ENCODE measurements around the gene KCNAB1.
"Not testable (repeated sequence)": the region's sequence is repeated elsewhere in the genome, so short reads cannot be mapped to it uniquely, and the experiment has no call there.

KCNAB1 gene

DNA sequence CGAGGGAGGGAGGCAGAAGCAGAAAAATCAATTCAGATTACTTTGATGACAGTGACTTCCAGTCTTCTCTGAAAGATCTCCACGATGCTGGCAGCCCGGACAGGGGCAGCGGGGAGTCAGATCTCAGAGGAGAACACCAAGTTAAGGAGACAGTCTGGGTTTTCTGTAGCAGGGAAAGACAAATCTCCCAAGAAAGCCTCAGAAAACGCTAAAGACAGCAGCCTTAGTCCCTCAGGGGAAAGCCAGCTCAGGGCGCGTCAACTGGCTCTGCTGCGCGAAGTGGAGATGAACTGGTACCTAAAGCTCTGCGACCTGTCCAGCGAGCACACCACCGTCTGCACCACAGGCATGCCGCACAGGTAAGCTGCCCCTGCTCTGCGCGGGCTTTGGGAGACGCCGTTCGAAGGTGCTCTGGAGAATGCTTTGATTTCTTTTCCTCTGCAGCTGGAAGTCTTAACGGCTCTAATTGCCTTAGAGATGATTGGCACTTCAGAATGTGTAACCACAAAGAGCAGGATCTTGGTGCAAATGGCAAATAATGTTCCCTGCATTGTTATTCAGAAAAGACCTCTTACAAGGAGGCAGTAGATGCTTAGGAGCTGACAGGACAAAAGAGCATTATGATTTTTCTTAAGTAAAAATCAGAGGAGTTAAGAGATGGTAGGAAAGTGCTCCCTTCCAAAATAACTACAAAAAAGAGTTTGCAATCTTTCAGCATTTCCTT is at the start of gene KCNAB1:
KCNAB1 (plus strand) TSS at position 51 of the 724 bp plus-strand sequence.
- no peak for DNase-seq (ENCODE audit: low read depth in 2 of 2)

DNA sequence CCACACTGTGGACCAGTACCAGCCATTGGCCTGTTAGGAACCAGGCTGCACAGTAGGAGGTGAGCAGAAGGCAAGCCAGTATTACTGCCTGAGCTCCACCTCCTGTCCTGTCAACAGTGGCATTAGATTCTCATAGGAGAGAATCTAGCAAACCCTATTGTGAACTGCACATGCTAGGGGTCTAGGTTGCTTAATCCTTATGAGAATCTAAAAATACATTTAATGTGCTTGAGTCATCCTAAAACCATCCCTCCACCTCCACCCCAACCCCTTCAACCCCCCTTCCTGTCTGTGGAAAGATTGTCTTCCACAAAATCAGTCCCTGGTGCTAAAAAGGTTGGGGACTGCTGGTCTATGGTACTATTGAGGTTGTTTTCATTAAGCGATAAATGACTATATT is 49.3 kb upstream of the KCNAB1 start:
- no peak for DNase-seq (ENCODE audit: low read depth in 2 of 2)

- not testable (repeated sequence) for DNase-seq (ENCODE audit: low read depth in 2 of 2)
Observed at GRCh38 chr3:156072950-156073657, 47.3 kb upstream of the KCNAB1 start.

DNA sequence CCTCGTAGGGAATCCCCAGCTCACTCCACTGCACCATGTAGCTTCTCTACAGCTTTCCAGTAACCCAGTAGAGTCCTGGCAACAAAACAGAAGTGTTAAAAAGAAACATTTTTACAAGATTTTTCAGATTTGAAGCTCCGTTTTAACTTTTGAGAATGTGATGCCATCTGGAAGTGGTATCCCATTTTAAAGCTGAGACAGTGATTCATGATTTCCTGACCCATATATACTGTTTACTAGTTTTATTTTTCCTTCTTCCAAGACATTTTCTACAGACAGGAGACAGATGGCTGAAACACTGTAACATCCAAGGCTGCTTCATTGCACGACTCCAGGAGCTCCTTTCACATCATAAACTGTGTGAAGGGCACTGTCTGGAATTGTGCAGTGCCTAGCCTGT is 30.3 kb upstream of the KCNAB1 start:
- no peak for DNase-seq (ENCODE audit: low read depth in 2 of 2)

DNA sequence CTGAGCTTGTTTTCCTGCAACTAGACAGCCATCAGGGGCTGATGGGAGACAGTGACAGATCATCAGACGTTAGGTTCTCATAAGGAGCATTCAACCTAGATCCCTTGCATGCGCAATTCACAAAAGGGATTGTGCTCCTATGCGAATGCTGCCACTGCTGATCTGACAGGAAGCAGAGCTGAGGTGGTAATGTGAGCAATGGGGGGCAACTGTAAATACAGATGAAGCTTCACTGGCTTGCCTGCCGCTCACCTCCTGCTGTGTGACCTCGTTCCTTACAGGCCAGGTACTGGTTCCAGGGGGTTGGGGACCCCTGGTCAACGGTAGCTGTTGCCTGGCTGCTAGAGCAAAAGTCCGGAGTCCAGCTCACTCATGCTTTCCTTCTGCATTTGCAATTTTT is 26.4 kb upstream of the KCNAB1 start:
- DNase-seq (ENCODE audit: low read depth in 2 of 2): no peak

DNA sequence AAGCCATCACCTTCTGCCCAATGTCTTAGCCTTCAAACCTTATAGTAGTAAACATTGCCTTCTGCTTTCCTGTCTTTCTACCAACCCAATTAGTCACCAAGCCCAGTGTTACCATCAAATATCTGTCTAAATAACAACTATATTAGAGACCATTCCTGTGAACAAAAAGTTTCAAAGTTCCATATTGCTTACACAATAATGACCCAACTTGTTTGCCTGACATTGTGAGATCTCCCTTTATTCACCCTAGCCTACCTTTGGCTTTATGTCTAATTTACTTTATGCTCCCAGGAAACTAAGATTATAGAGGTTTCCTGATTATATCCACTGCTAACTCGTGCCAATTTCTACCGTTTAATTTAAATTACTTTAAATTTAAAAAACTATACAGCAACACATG is 26.0 kb upstream of the KCNAB1 start:
- DNase-seq (ENCODE audit: low read depth in 2 of 2): no peak

- not testable (repeated sequence) for DNase-seq (ENCODE audit: low read depth in 2 of 2)
Observed at GRCh38 chr3:156095652-156096051, 24.7 kb upstream of the KCNAB1 start.

DNA sequence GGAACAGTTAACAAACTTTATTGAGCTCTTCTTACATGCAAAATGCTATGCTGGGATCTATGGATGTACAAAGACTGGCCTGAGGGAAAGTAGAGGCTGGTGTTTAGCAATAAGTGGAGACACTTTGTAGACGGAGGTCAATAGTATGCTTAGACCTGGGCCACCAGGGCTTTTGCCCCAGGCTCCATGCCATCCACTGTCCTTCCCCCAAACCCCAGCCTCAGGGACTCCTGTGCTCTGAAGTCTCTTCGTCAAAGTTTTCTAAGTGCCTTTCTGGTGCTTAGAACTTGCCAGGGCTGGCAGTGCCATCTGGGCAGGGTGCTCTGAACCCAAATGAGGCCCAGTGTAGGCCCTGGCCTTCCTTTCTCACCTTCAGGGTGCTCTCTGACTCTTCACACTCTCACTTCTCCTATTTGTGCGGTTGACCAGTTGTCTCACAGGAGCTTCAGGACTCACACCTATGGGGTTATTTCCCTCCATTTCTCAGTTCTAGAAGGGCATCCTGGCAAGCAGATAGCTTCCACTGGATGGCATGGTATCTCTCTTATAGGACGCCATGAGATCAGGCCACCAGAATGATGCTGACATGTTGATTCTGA is 21.8 kb upstream of the KCNAB1 start:
- no peak for DNase-seq (ENCODE audit: low read depth in 2 of 2)

DNA sequence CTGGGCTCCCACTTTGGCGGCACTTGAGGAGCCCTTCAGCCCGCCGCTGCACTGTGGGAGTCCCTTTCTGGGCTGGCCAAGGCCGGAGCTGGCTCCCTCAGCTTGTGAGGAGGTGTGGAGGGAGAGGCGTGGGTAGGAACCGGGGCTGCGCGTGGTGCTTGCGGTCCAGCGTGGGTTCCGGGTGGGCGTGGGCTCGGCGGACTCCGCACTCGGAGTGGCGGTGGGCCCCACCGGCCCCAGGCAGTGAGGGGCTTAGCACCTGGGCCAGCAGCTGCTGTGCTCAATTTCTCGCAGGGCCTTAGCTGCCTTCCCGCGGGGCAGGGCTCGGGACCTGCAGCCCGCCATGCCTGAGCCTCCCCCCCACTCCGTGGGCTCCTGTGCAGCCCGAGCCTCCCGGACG is 21.0 kb upstream of the KCNAB1 start:
- DNase-seq (ENCODE audit: low read depth in 2 of 2): not testable (repeated sequence)

- not testable (repeated sequence) for DNase-seq (ENCODE audit: low read depth in 2 of 2)
Observed at GRCh38 chr3:156099984-156100383, 20.4 kb upstream of the KCNAB1 start.

DNA sequence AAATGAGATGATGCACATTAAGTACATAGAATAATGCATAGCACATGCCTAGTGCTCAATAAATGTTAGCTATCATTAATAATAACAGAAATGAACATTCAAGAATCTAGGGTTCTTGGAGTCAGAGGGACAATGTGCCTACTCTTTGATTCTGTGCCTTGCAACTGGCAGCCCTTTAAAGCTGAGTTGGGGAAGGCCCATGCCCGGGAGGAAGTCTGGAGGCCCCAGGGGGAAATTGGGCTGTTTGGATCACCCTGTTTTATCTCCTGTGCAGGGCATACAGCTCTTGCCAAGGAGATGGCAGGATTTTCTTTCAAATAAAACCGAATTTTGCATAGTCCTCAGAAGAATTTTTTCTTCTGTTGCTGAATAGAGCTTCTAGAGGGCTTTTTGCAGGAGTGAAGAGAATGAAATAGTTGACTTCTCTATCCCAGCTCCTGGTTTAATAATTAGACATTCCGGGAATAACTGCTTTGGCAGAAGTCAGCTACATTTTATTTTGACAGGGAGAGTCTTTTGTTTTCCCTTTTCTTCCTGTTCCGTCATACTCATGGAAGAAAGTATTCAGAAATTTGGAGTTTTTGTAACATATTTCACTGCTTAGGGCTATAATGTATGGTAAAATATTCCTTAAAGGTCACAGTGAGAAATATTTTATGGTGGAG is 18.0 kb upstream of the KCNAB1 start:
- DNase-seq (ENCODE audit: low read depth in 2 of 2): no peak

GRCh38 chr3:156106721-156107373 is 13.5 kb upstream of the KCNAB1 start:
- DNase-seq (ENCODE audit: low read depth in 2 of 2): no peak

DNA sequence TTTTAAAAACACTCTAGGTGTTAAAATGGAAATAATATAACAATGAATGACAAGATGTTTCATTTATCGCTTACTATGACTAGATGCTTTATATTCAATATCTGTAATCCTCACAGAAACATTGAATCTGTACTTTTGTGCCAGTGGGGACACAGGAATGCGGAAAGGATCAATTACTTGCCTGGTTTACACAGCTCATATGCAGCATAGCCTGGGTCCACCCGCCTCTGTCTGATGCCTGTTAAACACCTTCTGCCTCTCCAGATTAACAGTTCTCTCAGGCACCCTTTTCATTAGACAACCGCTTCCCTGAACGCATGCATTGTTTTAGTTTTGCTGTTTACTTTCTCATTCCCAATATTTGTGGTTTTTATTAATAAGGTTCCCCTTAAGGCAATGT is 12.9 kb upstream of the KCNAB1 start:
- DNase-seq (ENCODE audit: low read depth in 2 of 2): no peak

DNA sequence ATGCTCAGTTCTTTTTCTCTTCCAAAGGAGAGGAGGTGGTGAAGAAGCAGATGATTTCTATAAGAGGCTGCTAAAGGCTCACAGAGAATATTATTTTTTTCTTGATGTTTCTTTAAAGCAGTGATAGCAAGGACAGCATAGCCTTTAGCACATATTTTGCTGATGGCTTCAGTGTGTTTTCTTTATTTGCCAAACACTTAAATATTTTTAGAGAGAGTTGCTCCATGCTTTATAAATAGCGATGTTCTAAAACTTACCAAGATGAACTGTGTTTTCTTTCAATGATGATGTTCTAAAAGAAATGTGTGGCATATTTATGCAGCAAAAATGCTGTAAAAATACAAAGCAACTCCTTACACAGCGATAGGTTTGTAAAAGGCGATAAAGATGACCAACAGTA is 11.8 kb upstream of the KCNAB1 start:
- no peak for DNase-seq (ENCODE audit: low read depth in 2 of 2)

DNA sequence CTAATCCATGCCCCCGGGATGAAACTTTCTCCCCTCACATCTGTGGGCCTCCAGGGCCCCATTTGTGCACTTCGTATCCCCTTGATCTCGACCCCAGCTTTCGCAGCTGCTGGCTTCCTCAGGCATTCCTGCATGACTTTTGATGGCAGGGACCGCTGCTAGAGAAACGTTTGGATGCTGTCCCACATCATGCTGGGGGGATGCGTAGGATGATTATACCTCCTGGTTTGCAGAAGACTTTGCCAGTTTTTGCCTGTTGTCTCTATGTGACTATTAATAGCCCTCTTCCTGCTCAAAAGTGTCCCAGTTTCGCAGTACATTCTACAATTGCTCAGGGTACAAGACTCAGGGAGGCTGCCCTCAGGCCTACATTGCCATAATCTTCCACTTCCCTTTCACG is 10.4 kb upstream of the KCNAB1 start:
- no peak for DNase-seq (ENCODE audit: low read depth in 2 of 2)

GRCh38 chr3:156126467-156126866 is 6.1 kb downstream of the KCNAB1 start:
- DNase-seq (ENCODE audit: low read depth in 2 of 2): no peak

- no peak for DNase-seq (ENCODE audit: low read depth in 2 of 2)
Observed at GRCh38 chr3:156131241-156131640, 10.9 kb downstream of the KCNAB1 start.

DNA sequence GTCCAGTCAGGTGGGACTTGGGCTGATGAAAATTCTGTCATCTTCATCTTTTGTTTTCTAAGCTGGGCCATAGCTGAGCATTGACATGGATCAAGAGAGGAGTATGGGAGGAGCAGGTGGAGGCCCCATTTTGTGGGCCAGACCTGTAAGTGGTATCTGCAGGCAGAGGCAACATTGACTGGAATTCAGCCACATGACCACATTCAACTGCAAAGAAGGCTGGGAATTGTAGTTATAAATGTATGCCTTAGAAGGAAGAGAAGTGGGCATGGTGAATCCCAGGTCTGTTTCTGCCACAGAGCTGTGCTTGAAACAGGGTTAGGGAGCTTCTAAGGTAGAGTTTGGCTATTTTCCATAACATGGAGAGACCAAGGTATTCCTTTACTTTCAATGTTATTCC is 11.4 kb downstream of the KCNAB1 start:
- DNase-seq (ENCODE audit: low read depth in 2 of 2): no peak

- no peak for DNase-seq (ENCODE audit: low read depth in 2 of 2)
Observed at GRCh38 chr3:156132313-156132712, 11.9 kb downstream of the KCNAB1 start.

- no peak for DNase-seq (ENCODE audit: low read depth in 2 of 2)
Observed at GRCh38 chr3:156133076-156133475, 12.7 kb downstream of the KCNAB1 start.

DNA sequence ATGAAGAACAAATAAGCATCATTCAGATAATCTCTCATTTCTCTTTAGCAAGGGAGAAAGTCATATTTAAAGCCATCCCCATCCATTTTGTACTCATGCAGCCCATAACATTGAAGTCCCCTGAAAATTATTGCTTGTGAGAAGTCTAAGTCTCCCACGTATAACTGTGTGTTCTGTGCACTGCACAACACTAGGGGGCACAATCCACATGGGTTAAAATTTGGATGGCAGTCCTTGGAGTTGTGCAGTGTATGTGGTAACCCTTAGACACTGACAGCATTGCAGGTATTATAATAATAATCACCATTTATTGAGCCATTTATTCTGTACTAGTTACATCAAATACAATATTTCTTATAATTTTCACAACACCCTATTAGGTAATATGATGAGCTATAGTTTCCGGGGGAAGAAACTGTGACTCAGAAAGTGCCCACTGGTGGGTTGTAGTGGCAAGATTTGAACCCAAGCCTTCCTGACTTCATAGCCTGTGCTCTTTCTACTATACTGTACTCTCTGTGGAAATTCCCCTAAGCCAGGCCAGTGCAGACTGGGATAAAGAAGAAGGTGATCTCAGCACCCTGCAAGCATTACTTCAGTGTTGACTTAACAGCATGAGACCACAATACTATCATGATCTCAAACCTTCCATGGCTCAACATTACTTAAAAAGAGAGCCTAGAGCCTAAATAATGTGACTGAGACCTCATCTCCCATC is 15.7 kb downstream of the KCNAB1 start:
- no peak for DNase-seq (ENCODE audit: low read depth in 2 of 2)

Data from stimulated activated CD8-positive, alpha-beta memory T cell treated with anti-CD3 and anti-CD28 coated beads, Interleukin-2, amount 100 ng/mL, for 1 hour (primary cell).